ENCODE data around the gene ABLIM2.

Gene ABLIM2

DNA sequence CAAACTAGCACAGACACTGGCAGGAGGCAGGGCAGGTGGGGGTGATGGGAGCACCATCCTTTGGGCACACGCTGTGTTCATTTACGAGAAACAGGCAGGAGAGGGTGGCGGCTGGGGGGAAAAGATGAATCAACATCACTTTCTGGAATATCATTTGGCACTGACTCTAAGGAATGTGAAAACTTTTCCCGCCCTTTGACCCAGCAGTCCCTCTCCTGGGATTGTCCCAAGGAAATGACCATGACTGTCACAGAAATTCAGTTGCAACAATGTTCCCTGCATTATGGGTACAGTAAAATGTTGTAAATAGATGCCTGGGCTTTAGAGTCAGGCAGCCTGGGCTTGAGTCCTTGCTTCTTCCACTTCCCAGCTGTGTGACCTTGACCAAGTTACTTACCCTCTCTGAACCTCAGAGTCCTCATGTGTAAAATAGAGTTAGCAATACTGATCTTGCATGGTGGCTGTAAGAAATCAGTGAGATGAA lies 58.6 kb downstream of the ABLIM2 start:
- DNase-seq: no peak

GRCh38 chr4:8098506-8098905 lies 60.1 kb downstream of the ABLIM2 start:
- DNase-seq: no peak

DNA sequence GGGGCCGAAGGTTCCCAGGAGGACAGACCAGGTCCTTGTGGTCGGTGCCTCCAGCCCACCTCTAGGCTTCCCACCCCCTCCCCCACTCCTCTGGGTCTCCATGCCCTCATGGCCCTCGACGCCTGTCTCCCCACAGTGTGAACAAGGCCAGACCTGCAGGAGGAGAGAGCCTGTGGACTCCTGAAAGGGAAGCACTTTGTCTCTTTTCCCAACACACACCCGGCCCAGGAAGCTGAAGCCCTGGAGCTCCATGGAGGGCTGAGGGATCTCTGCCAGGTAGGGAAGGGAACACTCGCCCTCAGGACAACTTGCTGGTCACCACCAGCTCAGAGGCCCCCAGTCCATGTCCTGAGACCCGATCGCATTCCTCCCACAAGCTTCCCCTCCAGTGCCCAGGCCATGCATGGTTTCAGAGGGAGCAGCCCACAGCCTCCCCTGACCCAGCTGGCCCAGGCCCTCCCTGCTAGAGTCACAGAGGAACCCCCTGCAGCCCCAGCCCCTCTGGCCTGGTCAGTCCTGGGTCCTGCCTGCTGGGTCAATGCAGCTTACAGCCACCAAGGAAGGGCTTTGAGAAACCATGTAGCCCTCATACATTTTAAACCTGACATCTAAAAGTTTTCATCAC lies 60.8 kb downstream of the ABLIM2 start:
- DNase-seq: no peak

GRCh38 chr4:8097141-8097541 lies 61.5 kb downstream of the ABLIM2 start:
- DNase-seq: no peak

DNA sequence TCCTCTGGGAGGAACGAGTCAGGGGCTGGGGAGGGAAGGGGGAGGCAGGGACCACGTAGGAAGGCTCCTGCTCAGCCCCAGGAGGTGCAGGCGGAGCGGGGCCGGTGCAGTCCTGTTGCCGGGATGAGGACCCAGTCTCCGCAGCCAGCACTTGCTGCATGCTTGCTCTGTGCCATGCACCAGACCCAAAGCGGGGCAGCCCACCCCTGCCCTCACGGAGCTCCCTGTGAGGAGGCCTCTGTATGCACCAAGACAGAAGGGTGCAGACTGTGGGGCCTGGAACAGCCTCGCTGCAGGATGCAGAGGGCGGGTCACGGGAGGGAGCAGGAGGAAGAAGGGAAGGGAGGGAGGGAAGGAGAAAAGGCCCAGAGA lies 61.9 kb downstream of the ABLIM2 start:
- no peak for DNase-seq

DNA sequence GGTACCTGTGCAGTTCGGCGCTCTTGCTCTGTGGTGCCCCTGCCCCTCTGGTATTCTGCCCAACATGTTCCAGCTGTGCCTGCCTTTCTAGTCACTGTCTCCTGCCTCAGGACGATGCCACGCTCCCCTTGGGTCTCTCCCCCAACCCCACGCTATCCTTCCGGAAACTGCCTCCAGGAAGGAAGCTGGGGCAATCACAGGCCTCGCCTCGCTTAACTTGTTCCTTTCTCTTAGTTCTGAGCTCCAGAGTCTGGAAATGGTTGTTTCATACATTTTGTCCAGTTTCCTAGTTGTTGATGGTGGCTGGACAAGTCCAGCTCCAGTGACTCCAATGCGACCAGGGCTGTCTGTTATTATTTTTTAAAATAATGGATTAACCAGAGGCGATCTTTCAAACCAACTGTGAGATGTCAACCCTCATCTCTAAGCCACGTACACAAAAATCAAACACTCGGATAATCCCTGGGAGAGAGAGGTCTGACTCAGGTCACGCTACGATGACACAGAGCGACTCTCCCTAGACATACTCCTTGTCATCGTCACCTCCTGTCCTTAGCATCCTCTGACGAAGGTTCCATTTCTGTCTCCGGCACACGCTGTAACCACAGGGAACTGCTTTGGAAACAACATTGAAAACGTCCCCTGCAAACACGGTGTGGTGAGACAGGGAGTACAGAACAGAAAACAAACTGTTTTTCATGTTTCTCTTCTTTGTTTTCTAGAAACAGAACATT lies 62.5 kb downstream of the ABLIM2 start:
- DNase-seq: no peak

GRCh38 chr4:8093587-8094274 lies 64.9 kb downstream of the ABLIM2 start:
- DNase-seq: no peak

DNA sequence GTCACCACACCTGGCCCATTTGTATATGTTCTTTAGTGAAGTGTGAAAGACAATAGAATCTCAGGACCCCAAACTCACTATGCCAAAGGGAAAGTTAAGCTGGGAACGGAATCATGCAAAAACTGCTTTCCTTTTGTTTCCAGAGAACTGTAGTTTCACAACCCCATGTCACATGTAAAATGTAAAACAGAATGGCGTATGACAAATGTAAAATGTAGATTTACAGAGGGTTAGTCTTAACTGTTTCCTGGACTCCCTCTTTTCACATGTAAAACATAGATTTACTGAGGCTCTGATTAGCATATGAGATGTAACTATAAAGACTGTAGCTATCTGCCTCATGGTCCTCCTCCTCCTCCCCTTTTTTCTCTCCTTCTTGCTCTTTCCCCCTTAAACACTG lies 66.3 kb downstream of the ABLIM2 start:
- DNase-seq: no peak

DNA sequence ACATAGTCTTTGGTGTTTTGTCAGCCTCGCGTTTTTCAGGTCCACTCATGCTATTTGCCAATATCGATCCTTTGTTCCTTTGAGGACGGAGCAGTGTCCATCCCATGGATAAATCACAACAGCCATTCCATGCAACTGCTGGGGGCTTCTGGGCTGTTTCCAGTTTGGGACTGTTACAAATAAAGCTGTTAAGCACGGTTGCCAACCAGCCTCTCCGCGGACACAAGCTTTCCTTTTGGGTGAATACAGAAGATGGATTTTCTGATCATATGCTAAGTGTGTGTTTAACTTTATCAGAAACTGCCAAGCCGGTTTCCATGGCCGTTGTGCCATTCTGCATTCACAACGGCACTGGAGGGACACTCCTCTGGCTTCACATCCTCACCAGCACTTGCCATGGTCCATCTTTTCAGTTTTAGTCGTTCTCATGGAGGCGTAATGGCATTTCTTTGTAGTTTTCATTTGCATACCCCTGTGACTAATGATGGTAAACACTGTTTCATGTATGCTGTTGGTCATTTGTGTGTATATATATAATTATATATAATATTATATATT lies 67.8 kb downstream of the ABLIM2 start:
- DNase-seq: no peak

DNA sequence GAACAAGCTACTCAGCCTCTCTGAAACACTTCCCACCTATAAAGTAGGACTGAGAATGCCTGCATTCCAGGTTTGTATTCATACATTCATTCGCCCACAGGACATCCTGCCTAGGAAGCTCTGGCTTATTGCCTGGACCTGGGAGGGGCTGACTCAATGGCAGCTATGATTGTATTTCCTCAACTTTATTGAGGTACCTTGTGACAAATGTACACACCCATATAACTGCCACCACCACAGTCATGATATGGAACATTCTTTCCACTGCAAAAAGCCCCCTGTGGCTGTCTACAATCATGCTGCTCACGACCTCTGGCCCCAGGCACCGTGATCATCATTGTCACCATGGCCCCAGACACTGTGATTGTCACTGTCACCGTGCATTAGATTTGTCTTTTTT lies 68.3 kb downstream of the ABLIM2 start:
- no peak for DNase-seq

DNA sequence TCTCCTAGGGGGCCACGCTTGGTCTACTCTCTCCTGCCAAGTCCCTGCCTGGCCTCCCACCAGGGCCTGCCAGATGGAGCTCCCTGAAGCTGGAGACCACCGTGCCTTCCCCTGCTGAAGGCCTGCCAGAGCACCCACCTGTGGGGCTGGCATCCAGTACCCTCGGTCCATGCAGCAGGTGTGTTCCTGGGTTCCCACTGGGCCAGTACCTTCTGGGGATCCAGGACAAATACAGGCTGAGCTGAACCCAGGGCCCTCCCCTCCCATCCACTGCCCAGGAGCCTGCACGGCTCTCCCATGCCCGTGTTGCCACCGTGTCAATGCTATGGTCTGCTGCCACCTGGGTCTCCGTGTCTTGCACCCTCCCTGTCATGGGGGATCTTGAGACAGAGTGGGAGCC lies 68.8 kb downstream of the ABLIM2 start:
- no peak for DNase-seq

GRCh38 chr4:8088966-8089491 lies 69.6 kb downstream of the ABLIM2 start:
- no peak for DNase-seq

GRCh38 chr4:8087921-8088495 lies 70.6 kb downstream of the ABLIM2 start:
- DNase-seq: no peak

DNA sequence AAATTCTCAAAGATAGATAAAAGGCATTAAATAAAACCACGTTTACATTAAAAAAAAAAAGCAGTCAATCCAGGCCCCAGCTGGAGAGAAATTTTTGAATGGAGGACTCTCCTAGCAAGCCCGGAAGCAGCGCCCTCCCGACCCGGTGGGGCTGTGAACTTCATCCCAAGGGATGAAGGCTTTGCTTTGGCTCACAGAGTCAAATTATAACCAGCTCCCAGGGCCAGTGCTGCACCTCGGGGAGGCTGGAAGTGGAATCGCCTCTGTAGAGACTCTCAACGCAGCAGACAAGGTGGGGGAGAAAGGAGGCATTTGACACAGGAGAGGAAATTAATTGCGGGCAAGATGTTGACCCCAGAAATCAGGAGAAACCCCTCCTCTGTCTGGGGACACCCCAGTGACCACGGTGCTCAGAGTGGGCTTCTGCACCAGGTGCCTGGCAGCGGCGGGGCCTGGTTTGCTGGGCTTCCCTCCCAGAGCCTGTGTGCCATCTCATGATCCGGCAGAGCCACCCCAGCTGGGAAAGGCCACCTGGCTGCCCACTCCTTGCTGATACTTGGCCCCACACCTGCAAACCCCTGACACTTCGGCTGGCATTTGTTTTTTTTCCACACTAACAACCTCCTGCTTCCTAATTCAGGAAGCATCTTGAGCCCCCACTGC lies 71.7 kb downstream of the ABLIM2 start:
- no peak for DNase-seq

- DNase-seq: no peak
Observed at GRCh38 chr4:8085491-8086117, 73.0 kb downstream of the ABLIM2 start.

- no peak for DNase-seq
Observed at GRCh38 chr4:8084712-8085490, 73.7 kb downstream of the ABLIM2 start.

DNA sequence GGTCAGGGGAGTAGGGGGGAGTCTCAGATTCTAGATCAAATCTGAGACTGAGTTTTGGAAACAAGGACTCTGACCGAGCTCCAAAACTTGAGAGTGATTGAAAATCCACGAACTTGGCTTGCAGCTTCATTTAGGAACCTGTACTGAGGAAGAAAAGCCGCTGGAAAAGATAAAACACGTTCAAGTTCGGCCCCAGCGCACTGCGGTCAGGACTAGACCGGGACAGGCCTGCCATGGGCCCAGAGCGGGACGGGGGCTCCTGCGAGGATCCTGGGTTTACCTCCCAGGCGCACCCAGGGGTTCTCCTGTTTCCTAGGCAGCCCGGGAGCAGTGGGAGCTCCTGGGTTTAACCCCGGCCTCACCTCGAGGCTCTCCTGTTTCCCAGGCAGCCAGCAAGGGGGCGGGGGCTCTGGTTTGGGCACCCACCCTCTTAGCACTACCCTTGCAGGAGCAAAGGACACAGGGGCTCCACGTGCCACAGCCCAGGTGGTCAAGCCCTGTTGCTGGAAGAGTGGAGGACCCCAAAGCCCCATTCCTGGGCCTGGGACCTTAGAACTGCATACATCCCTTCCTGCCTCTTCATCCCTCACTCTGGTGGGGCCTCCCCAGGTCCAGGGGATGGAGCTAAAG lies 74.5 kb downstream of the ABLIM2 start:
- no peak for DNase-seq

- no peak for DNase-seq
Observed at GRCh38 chr4:8083086-8083825, 75.4 kb downstream of the ABLIM2 start.

DNA sequence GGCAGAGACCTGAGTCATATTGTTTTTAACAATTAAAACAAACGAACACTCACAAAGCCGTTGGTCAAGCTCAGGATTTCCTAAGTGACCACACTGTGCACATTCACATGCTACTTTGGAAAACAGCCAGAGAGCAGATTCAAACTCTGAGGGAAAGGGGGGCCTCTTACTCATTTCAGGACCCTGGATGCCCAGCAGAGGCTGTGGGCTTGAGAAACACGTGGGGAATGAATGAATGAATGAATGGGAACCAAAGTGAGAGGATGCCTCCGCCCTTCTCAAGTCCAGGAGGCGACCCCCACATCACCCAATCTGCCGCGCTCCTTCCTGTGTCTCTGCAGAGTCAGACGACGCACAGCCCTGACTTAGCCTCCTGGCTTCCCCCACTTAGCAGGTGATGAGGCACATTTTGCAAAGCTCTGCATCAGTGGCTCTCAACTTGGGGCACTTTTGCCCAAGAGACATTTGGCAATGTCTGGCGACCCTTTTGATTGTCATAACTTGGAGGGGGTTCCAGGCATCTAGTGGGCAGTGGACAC lies 76.0 kb downstream of the ABLIM2 start:
- no peak for DNase-seq

All from SHP77 treated with DMSO at 0.1 percent for 48 hours (cell line).